Astrocyte (in vitro differentiated cells and primary cell): ENCODE data around the gene MKRN2OS.

Source experiments
- CTCF ChIP-seq: IDR thresholded peaks from 2 replicates; pipeline ENCODE4 v1.5.1; 2011; ENCODE audit warnings: low read depth, mild to moderate bottlenecking, inconsistent platforms, low read length, moderate library complexity; ENCODE audit not compliant: insufficient read depth
- EZH2 ChIP-seq: IDR thresholded peaks from 2 replicates; pipeline ENCODE4 v1.6.1; 2012; ENCODE audit warnings: mild to moderate bottlenecking, low read length, inconsistent platforms; ENCODE audit not compliant: insufficient read depth

- TF ChIP-seq CTCF (no peak), EZH2 (no peak)
Measured at GRCh38 chr3:12584083-12584482, 38.8 kb upstream of the MKRN2OS start.
